IMR-90 (cell line): Measurements from ENCODE around the gene CHAC1. TPM values are rescaled to one million over a fixed set of nuclear protein-coding genes. Genes with fewer than 3 reads are reported as not detected.

Source experiments
- ATAC-seq: fragments of 200-7000 bp; cut with Tn5 transposase; 2 replicates; pipeline ENCODE4 v1.9.1; 2020; ENCODE audit warnings: low read depth, mild to moderate bottlenecking, moderate library complexity
- BruUV-seq: library from RNA; stranded (reverse); fragments of 400-500 nt; replicated peaks from 2 replicates; lab custom pipeline; 2021; lab: Mats Ljungman, UMichigan
- CTCF ChIA-PET: fragments of 300-600 bp; formaldehyde crosslinking; extraction: SDS; loops from one replicate; lab custom pipeline; 2021; ENCODE audit warnings: antibody characterized with exemption; lab: Yijun Ruan, JAX
- POLR2A ChIA-PET: fragments of 300-600 bp; sonication (Branson Sonifier 250); formaldehyde crosslinking; loops from one replicate; lab custom pipeline; 2022; ENCODE audit warnings: antibody characterized with exemption; ENCODE audit not compliant: unreplicated experiment; lab: Charles Lee
- DNase-seq: peaks from one replicate; pipeline ENCODE4 v3.0.0; 2013
- H2AFZ ChIP-seq: replicated peaks from 2 replicates; pipeline ENCODE3; 2013; ENCODE audit warnings: low read length, mild to moderate bottlenecking; ENCODE audit not compliant: poor library complexity
- H2AK5ac ChIP-seq: 2 replicates; pipeline ENCODE4 v1.6.1; 2013; ENCODE audit warnings: low read depth, low read length, inconsistent platforms
- H2AK9ac ChIP-seq: replicated peaks from 2 replicates; pipeline ENCODE3; 2013; ENCODE audit warnings: mild to moderate bottlenecking, low read depth, low read length, moderate library complexity; ENCODE audit not compliant: poor library complexity
- H2BK120ac ChIP-seq: 2 replicates; pipeline ENCODE4 v1.6.1; 2013; ENCODE audit warnings: low read depth, low read length, inconsistent platforms
- H2BK15ac ChIP-seq: 3 replicates; pipeline ENCODE4 v1.6.1; 2013; ENCODE audit warnings: low read depth, low read length, inconsistent platforms
- H2BK20ac ChIP-seq: 2 replicates; pipeline ENCODE4 v1.6.1; 2013; ENCODE audit warnings: low read depth, mild to moderate bottlenecking, inconsistent platforms, low read length, moderate library complexity
- H2BK5ac ChIP-seq: 2 replicates; pipeline ENCODE4 v1.6.1; 2013; ENCODE audit warnings: mild to moderate bottlenecking, low read depth, low read length, inconsistent platforms; ENCODE audit not compliant: poor library complexity, severe bottlenecking
- H3K14ac ChIP-seq: replicated peaks from 2 replicates; pipeline ENCODE4 v1.6.1; 2013; ENCODE audit warnings: low read depth, low read length, inconsistent platforms
- H3K18ac ChIP-seq: 2 replicates; pipeline ENCODE4 v1.6.1; 2013; ENCODE audit warnings: low read depth, low read length, control low read depth
- H3K23ac ChIP-seq: 2 replicates; pipeline ENCODE4 v1.6.1; 2013; ENCODE audit warnings: low read depth, low read length, inconsistent platforms
- H3K27ac ChIP-seq: 2 replicates; pipeline ENCODE4 v1.5.1; 2013; ENCODE audit warnings: mild to moderate bottlenecking, control low read depth, low read length; ENCODE audit not compliant: insufficient read depth
- H3K27me3 ChIP-seq: 2 replicates; pipeline ENCODE4 v1.6.1; 2013; ENCODE audit warnings: low read length; ENCODE audit not compliant: control insufficient read depth, insufficient read depth
- H3K36me3 ChIP-seq: 2 replicates; pipeline ENCODE4 v1.6.1; 2013; ENCODE audit warnings: low read length, mixed read lengths; ENCODE audit not compliant: control insufficient read depth, insufficient read depth
- H3K4ac ChIP-seq: 2 replicates; pipeline ENCODE4 v1.6.1; 2013; ENCODE audit warnings: low read depth, low read length, inconsistent platforms
- H3K4me1 ChIP-seq: 2 replicates; pipeline ENCODE4 v1.6.1; 2013; ENCODE audit warnings: low read length, mixed read lengths; ENCODE audit not compliant: control insufficient read depth, insufficient read depth
- H3K4me2 ChIP-seq: 2 replicates; pipeline ENCODE4 v1.6.1; 2013; ENCODE audit warnings: low read depth, mild to moderate bottlenecking, control low read depth, low read length, moderate library complexity
- H3K4me3 ChIP-seq: 2 replicates; pipeline ENCODE4 v1.5.1; 2013; ENCODE audit warnings: low read depth, mild to moderate bottlenecking, control low read depth, low read length, moderate library complexity; ENCODE audit not compliant: insufficient read depth
- H3K56ac ChIP-seq: 2 replicates; pipeline ENCODE4 v1.6.1; 2013; ENCODE audit warnings: low read length, inconsistent platforms; ENCODE audit not compliant: insufficient read depth; ENCODE audit errors: extremely low read depth
- H3K79me1 ChIP-seq, 2 experiments: 2 replicates each; pipeline ENCODE4 v1.6.1; 2013; ENCODE audit warnings: low read length in 2 of 2, inconsistent platforms in 1 of 2, low read depth in 1 of 2
- H3K9ac ChIP-seq: 2 replicates; pipeline ENCODE4 v1.6.1; 2013; ENCODE audit warnings: low read depth, low read length, control low read depth
- H3K9me1 ChIP-seq: 2 replicates; pipeline ENCODE4 v1.6.1; 2013; ENCODE audit warnings: low read length, inconsistent platforms; ENCODE audit not compliant: insufficient read depth
- H3K9me3 ChIP-seq: 2 replicates; pipeline ENCODE4 v1.6.1; 2013; ENCODE audit warnings: low read length; ENCODE audit not compliant: control insufficient read depth, insufficient read depth
- H4K20me1 ChIP-seq: 2 replicates; pipeline ENCODE4 v1.6.1; 2013; ENCODE audit warnings: low read length, inconsistent platforms; ENCODE audit not compliant: insufficient read depth
- H4K5ac ChIP-seq: 2 replicates; pipeline ENCODE4 v1.6.1; 2013; ENCODE audit warnings: mild to moderate bottlenecking, low read depth, low read length, control low read depth
- H4K8ac ChIP-seq, 2 experiments: 2 replicates each; pipeline ENCODE4 v1.6.1; 2013; ENCODE audit warnings: low read depth in 2 of 2, low read length in 2 of 2, control low read depth in 1 of 2, inconsistent platforms in 1 of 2
- H4K91ac ChIP-seq: 2 replicates; pipeline ENCODE4 v1.6.1; 2013; ENCODE audit warnings: low read depth, low read length, inconsistent platforms; ENCODE audit not compliant: insufficient read depth
- BHLHE40 ChIP-seq: fragments of 150-350 bp; IDR thresholded peaks from 2 replicates; pipeline ENCODE4 v1.6.1; 2016; ENCODE audit warnings: mild to moderate bottlenecking, low read depth, low read length
- CEBPB ChIP-seq: IDR thresholded peaks from 2 replicates; pipeline ENCODE4 v1.6.1; 2012; ENCODE audit warnings: low read depth, low read length, improper control_type of control experiment
- FOS ChIP-seq: fragments of 150-350 bp; IDR thresholded peaks from 2 replicates; pipeline ENCODE4 v1.6.1; 2016; ENCODE audit warnings: low read depth, low read length
- MAFK ChIP-seq: IDR thresholded peaks from 2 replicates; pipeline ENCODE4 v1.6.1; 2012; ENCODE audit warnings: low read depth, low read length, improper control_type of control experiment
- MAZ ChIP-seq: IDR thresholded peaks from 2 replicates; pipeline ENCODE4 v1.6.1; 2012; ENCODE audit warnings: low read depth, mild to moderate bottlenecking, low read length, improper control_type of control experiment, moderate library complexity, borderline replicate concordance
- MXI1 ChIP-seq: IDR thresholded peaks from 2 replicates; pipeline ENCODE4 v1.6.1; 2012; ENCODE audit warnings: low read depth, mild to moderate bottlenecking, low read length, moderate library complexity, borderline replicate concordance
- NFE2L2 ChIP-seq: fragments of 150-350 bp; IDR thresholded peaks from 2 replicates; pipeline ENCODE4 v1.6.1; 2016; ENCODE audit warnings: low read depth, mild to moderate bottlenecking, low read length
- POLR2A ChIP-seq: IDR thresholded peaks from 2 replicates; pipeline ENCODE4 v1.6.1; 2012; ENCODE audit warnings: mild to moderate bottlenecking, low read depth, low read length
- RAD21 ChIP-seq: IDR thresholded peaks from 2 replicates; pipeline ENCODE4 v1.6.1; 2012; ENCODE audit warnings: low read length, improper control_type of control experiment
- RFX5 ChIP-seq: IDR thresholded peaks from 2 replicates; pipeline ENCODE4 v1.8.0; 2012; ENCODE audit warnings: low read depth, mild to moderate bottlenecking, low read length, moderate library complexity
- SMC3 ChIP-seq: fragments of 150-350 bp; IDR thresholded peaks from 2 replicates; pipeline ENCODE4 v1.6.1; 2016; ENCODE audit warnings: low read depth, mild to moderate bottlenecking, antibody characterized with exemption, low read length, moderate library complexity
- WGBS, 2 experiments: methylation state at CpG; one replicate each; pipeline versions ENCODE4 v1.1.5 to v1.1.7; 2013; ENCODE audit warnings: missing lambda C conversion rate in 2 of 2; ENCODE audit not compliant: insufficient read length in 1 of 2; ENCODE audit errors: extremely low coverage in 2 of 2; 5-methylcytosine and 5-hydroxymethylcytosine counted together
- dilution Hi-C: fragments of 300-500 bp; cut with HindIII; formaldehyde crosslinking; loops from one replicate; pipeline ENCODE4 v1.14.3; 2018; ENCODE audit warnings: low sequenced_read_pairs; ENCODE audit not compliant: unreplicated experiment
- in situ Hi-C: fragments of 300-500 bp; cut with MboI; formaldehyde crosslinking; loops from 3 replicates; pipeline ENCODE4 v1.14.3; 2019; ENCODE audit warnings: low sequenced_read_pairs, inconsistent platforms, mixed read lengths
- intact Hi-C: fragments of 100-400 bp; cut with micrococcal nuclease; formaldehyde crosslinking; loops from 2 replicates; pipeline ENCODE4 v1.10.0; 2022
- polyA plus RNA-seq, 3 experiments: library from polyadenylated mRNA; depleted of rRNA; stranded (reverse); fragments of >200 nt; gene quantifications; 2 replicates each; pipeline ENCODE4 v1.2.3, GENCODE V29; 2012; ENCODE audit warnings: low replicate concordance in 1 of 3
- total RNA-seq: library from RNA; depleted of rRNA; stranded (reverse); fragments of >200 nt; gene quantifications from 2 replicates; pipeline ENCODE4 v1.2.3, GENCODE V29; 2012
- TF ChIP-seq, protein P1 (sequence below): fragments of 150-350 bp; IDR thresholded peaks from 2 replicates; pipeline ENCODE4 v1.6.1; 2016; ENCODE audit warnings: low read depth, mild to moderate bottlenecking, low read length, moderate library complexity, borderline replicate concordance
- TF ChIP-seq, protein P2 (sequence below): fragments of 150-350 bp; IDR thresholded peaks from 2 replicates; pipeline ENCODE4 v1.6.1; 2017; ENCODE audit warnings: mild to moderate bottlenecking, antibody characterized with exemption, low read length, low read depth
- TF ChIP-seq, protein P3 (sequence below): conservative IDR thresholded peaks from 2 replicates; pipeline ENCODE4 v1.5.1; 2012; ENCODE audit warnings: mild to moderate bottlenecking, low read depth, low read length, improper control_type of control experiment

Gene CHAC1
- total and polyA plus RNA-seq, 2 of the 4 experiments (the other 2 are of a cell fraction) = 51.3 to 77.8 TPM

DNA sequence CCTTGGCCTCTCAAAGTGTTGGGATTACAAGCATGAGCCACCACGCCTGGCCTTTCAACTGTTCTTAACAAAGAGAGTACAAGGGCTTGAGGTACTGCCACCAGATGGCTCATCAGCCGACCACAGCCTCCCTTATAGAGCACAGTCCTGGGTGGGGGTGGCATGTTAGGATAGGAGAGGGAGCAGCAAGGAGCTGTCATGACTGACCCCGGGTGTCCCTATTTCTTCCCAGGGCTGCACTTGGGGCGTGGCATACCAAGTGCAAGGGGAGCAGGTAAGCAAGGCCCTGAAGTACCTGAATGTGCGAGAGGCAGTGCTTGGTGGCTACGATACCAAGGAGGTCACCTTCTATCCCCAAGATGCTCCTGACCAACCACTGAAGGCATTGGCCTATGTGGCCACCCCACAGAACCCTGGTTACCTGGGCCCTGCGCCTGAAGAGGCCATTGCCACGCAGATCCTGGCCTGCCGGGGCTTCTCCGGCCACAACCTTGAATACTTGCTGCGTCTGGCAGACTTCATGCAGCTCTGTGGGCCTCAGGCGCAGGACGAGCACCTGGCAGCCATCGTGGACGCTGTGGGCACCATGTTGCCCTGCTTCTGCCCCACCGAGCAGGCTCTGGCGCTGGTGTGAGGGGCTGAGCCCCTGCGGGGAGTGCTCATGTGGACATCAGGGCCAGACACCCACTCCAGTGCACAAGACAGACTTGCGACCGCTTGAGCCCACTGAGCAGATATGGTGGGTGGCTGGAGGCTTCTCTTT, 2.1 kb downstream of the CHAC1 start:
- peak overlapping the region; percentile 9; the same call in 1 of the 2 replicates for H3K4ac ChIP-seq
- H4K8ac ChIP-seq = peak overlapping the region in 1 of 2 experiments; percentile 12; a peak in 1 of 4 replicates
- intact Hi-C loops = no loop called here
- CTCF ChIA-PET = interaction anchor here (2.7 to 4.6 kb wide), 2 partner anchors 14 to 63 kb away, joined by 11 to 23 read pairs; no protein-coding TSS in a partner anchor
- H3K23ac ChIP-seq = peak overlapping the region; percentile 69; the same call in 1 of the 2 replicates
- peak overlapping the region; percentile 32; the same call in 1 of the 2 replicates for H3K4me3 ChIP-seq
- H2AK5ac ChIP-seq = peak overlapping the region; percentile 80
- in situ Hi-C loops = no loop called here
- no peak overlapping the region for H2BK20ac ChIP-seq
- peak overlapping the region; percentile 77 for H3K14ac ChIP-seq
- H3K79me1 ChIP-seq = peaks cover 18 to 62% of the 10 kb centered on the region in 2 experiments
- H3K4me2 ChIP-seq = peak overlapping the region; percentile 68
- H2BK120ac ChIP-seq = no peak overlapping the region
- peaks cover 55% of the 10 kb centered on the region for H4K20me1 ChIP-seq
- H3K56ac ChIP-seq = no peak overlapping the region
- no peaks in the 10 kb centered on the region for H3K27me3 ChIP-seq
- no peak overlapping the region for H2AFZ ChIP-seq
- WGBS, 2 experiments = 98% methylated on average over 11 of the region's 20 CpGs; no CpG with 5 or more reads in 1 of the 2 experiments
- peaks cover 28% of the 10 kb centered on the region for H3K36me3 ChIP-seq
- peaks cover 31% of the 10 kb centered on the region for H3K4me1 ChIP-seq
- H3K9me3 ChIP-seq = no peaks in the 10 kb centered on the region
- H3K18ac ChIP-seq = no peak overlapping the region
- peak overlapping the region; percentile 7 for H2BK5ac ChIP-seq
- peak overlapping the region; percentile 56; the same call in 1 of the 2 replicates for H3K9ac ChIP-seq
- no peak overlapping the region for H4K91ac ChIP-seq
- H3K9me1 ChIP-seq = peaks cover 32% of the 10 kb centered on the region
- no peak for ATAC-seq
- no peak for DNase-seq
- dilution Hi-C loops = no loop called here
- no peak overlapping the region for H2AK9ac ChIP-seq
- H3K27ac ChIP-seq = 0 out of 2 replicates have a peak overlapping the region, but pooled peaks have one; percentile 10
- no peak overlapping the region for H4K5ac ChIP-seq
- no TSS peak for BruUV-seq
- POLR2A ChIA-PET = interaction anchor here (1.2 kb wide), 1 partner anchor 62 kb away, joined by 6 read pairs; no protein-coding TSS in a partner anchor
- H2BK15ac ChIP-seq = no peak overlapping the region
- TF ChIP-seq FOS (no peak), BHLHE40 (no peak), POLR2A (no peak), CEBPB (no peak), MAZ (no peak), MAFK (no peak), RAD21 (no peak), NFE2L2 (no peak), SMC3 (no peak), RFX5 (no peak), MXI1 (no peak)
- TF ChIP-seq, protein P1, sequence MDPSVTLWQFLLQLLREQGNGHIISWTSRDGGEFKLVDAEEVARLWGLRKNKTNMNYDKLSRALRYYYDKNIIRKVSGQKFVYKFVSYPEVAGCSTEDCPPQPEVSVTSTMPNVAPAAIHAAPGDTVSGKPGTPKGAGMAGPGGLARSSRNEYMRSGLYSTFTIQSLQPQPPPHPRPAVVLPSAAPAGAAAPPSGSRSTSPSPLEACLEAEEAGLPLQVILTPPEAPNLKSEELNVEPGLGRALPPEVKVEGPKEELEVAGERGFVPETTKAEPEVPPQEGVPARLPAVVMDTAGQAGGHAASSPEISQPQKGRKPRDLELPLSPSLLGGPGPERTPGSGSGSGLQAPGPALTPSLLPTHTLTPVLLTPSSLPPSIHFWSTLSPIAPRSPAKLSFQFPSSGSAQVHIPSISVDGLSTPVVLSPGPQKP = no peak
- TF ChIP-seq, protein P2, sequence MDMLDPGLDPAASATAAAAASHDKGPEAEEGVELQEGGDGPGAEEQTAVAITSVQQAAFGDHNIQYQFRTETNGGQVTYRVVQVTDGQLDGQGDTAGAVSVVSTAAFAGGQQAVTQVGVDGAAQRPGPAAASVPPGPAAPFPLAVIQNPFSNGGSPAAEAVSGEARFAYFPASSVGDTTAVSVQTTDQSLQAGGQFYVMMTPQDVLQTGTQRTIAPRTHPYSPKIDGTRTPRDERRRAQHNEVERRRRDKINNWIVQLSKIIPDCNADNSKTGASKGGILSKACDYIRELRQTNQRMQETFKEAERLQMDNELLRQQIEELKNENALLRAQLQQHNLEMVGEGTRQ = no peak
- TF ChIP-seq, protein P3, sequence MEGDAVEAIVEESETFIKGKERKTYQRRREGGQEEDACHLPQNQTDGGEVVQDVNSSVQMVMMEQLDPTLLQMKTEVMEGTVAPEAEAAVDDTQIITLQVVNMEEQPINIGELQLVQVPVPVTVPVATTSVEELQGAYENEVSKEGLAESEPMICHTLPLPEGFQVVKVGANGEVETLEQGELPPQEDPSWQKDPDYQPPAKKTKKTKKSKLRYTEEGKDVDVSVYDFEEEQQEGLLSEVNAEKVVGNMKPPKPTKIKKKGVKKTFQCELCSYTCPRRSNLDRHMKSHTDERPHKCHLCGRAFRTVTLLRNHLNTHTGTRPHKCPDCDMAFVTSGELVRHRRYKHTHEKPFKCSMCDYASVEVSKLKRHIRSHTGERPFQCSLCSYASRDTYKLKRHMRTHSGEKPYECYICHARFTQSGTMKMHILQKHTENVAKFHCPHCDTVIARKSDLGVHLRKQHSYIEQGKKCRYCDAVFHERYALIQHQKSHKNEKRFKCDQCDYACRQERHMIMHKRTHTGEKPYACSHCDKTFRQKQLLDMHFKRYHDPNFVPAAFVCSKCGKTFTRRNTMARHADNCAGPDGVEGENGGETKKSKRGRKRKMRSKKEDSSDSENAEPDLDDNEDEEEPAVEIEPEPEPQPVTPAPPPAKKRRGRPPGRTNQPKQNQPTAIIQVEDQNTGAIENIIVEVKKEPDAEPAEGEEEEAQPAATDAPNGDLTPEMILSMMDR = no peak
